GM15510 (cell line): ENCODE measurements around the gene LMCD1.

ENCODE experiments used
- POLR2A ChIP-seq: IDR thresholded peaks from 3 replicates; pipeline ENCODE4 v1.6.1; 2011; ENCODE audit warnings: borderline replicate concordance; ENCODE audit not compliant: insufficient read length; ENCODE audit errors: extremely low read depth

LMCD1 gene

DNA sequence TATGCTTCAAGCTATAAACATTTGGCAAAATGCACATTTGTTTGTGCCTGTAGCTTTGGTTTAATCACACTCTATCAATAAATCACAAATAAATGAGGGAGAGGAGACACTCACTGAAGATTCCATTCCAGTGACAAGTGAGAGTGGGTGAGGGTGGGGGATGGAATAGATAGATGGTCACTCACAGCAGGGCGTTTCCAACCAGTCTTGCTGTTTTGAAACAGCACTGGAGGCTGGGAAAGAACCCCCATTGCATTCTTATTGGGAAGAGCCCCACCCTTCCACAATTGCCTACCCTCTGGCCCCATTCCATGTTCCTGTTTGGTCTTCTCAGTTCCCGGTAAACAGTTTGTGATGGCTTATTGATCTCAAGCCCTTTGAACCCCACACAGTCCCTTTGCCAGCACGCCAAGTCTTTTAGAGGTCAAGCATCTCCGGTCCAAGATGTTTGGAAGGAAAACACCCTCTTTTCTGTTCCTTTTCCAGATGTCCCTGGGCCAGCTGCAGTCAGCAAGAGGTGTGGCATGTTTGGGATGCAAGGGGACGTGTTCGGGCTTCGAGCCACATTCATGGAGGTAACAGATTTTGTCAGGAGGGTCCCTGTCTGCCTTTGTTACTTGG is 30.7 kb downstream of the LMCD1 start:
- TF ChIP-seq POLR2A: no peak

GRCh38 chr3:8536096-8537056 is 34.8 kb downstream of the LMCD1 start:
- no peak for TF ChIP-seq POLR2A

GRCh38 chr3:8537440-8537839 is 35.8 kb downstream of the LMCD1 start:
- TF ChIP-seq POLR2A: no peak

- no peak for TF ChIP-seq POLR2A
Observed at GRCh38 chr3:8538223-8538622, 36.6 kb downstream of the LMCD1 start.

DNA sequence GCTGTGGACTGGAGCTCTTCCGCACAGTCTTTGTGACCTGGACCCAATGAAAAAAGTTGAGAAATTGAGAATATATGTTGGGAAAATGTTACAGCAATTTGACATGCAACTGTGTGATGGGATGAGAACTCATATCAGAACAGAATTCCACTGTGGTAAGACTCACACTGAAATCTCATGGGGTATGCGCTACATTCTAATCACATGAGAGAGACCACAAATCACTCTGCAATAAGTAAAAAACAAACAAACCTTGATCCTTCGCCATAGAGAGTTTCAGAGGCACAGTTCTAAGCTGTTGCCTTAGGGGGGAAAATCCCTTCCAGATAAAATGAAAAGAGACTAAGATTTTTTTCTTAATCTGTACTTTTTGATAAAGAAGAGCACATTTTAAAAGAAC is 37.3 kb downstream of the LMCD1 start:
- no peak for TF ChIP-seq POLR2A

DNA sequence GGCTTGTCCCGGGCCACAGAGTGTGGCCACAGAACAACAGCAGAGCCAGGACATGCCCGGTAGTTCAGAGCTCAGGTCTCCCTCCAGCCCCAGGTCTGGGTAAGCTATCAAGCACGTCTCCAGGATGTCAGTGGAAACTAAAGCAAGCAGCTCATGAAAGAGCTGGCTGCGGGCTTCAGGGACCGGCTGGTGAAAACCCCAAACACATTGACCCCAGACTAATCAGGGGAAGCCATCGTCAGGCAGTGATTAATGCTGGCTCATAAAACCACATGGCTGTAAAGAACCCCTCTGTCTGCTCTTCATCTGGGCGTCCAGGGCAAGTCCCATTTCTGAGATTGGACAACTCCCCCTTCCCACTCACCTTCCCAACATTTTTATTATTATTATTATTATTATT is 37.8 kb downstream of the LMCD1 start:
- TF ChIP-seq POLR2A: no peak

- no peak for TF ChIP-seq POLR2A
Observed at GRCh38 chr3:8540456-8540855, 38.8 kb downstream of the LMCD1 start.

- TF ChIP-seq POLR2A: no peak
Observed at GRCh38 chr3:8541486-8541885, 39.9 kb downstream of the LMCD1 start.

DNA sequence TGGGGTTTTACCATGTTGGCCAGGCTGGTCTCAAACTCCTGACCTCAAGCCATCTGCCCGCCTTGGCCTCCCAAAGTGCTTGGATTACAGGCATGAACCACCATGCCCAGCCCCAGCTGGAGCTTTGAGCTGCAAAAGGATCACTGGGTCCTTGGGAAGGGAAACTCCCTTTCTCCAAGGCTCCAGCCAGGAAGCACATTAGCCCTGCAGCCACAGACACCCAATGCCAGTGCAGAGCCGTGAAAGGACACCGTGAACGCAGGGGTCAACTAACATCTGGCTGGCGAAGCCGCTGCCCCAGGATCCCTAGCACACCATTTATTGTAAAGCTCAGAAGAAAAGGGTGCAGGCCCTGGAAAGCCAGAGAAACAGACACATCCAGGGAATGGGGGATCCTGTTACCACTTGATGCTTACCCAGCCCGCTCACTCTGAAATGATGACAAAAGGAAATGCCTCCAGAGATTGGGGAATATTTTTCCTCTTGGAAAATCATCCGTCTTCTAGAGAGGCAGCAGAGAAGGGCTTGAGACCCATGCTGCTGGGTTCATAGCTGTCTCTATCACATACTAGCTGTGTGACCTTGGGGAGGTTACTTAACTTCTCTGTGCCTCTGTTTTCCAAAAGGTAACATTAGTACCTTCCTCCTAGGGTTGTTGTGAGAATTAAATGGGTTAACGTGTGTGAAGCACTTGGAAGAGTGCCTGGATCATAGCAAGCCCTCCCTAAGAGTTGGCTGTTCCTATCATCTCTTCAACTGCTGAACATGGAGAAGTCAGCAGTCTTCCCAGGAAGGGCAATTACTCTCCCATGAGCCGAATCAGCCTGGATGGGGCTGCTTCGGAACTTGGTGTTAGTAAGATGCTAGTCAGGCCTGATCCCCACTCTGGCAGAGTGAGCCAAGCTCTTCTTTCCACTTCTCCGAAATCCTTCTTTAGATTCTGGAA is 40.8 kb downstream of the LMCD1 start:
- no peak for TF ChIP-seq POLR2A

- TF ChIP-seq POLR2A: no peak
Observed at GRCh38 chr3:8546609-8547008, 45.0 kb downstream of the LMCD1 start.

DNA sequence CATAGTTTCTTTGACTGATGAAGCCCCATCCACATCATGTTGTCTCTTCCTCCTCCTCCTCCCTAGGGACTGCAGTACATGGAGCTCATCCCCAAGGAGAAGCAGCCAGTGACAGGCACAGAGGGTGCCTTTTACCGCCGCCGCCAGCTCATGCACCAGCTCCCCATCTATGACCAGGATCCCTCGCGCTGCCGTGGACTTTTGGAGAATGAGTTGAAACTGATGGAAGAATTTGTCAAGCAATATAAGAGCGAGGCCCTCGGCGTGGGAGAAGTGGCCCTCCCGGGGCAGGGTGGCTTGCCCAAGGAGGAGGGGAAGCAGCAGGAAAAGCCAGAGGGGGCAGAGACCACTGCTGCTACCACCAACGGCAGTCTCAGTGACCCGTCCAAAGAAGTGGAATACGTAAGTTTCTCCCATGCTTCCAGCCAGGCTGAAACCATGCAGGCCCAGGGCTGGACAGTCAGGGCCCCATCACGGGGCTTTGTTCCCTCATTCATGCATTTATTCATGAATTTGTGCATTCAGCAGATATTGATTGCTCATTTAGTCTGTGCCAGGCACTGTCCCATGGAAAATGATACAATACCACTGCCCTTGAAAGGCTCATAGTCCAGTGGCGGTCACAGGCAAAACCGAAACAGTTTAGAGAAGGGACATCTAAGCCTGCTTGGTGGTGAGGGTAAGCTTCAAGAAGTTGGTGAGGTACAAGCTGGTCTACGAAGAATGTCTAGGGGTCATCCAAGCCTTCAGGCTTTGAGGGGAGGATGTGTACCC is 47.1 kb downstream of the LMCD1 start:
- TF ChIP-seq POLR2A: no peak

DNA sequence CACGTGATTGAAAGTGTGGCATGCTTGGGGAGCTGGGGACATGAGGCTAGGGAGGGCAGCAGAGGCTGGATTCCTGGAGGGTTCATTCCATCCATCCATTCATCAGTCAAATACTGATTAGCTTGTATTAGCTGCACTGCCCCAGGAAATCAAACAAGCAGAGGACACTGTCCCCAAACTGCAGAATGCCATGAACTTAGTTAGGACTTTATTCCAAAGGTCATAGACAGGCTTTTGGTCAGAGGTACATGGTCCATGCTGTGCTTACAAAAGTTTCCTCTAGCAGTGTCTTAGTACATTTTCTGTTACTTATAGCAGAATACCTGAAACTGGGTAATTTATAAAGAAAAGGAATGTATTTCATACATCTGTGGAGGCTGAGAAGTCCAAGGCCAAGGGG is 47.7 kb downstream of the LMCD1 start:
- TF ChIP-seq POLR2A: no peak

DNA sequence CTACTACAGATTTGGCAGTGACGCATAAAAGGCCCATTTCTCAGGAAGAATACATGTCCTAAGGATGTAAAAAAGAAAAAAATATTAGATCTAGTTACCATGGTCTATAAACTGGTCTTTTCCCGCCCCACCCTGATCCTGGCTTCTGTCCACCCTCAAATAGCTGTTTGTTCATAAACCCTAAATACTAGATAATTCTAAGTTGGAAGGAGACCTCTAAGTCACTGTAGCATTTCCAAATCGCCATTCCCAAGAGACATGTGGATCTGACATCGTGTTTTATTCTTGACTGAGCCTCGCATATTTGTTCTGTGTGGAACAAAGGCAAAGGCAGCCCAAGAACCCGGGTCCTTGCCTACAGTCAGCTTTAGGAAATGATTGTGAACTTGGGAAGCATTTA is 49.0 kb downstream of the LMCD1 start:
- no peak for TF ChIP-seq POLR2A

- TF ChIP-seq POLR2A: no peak
Observed at GRCh38 chr3:8552223-8552762, 50.7 kb downstream of the LMCD1 start.
